HG02943 (cell line): ENCODE data around the gene CALML5.

Source experiments
- ATAC-seq: cut with Tn5 transposase; IDR thresholded peaks from one replicate; pipeline ENCODE4 v1.9.1; 2021; ENCODE audit warnings: mild to moderate bottlenecking, low read depth, moderate library complexity; ENCODE audit not compliant: unreplicated experiment

The CALML5 gene

DNA sequence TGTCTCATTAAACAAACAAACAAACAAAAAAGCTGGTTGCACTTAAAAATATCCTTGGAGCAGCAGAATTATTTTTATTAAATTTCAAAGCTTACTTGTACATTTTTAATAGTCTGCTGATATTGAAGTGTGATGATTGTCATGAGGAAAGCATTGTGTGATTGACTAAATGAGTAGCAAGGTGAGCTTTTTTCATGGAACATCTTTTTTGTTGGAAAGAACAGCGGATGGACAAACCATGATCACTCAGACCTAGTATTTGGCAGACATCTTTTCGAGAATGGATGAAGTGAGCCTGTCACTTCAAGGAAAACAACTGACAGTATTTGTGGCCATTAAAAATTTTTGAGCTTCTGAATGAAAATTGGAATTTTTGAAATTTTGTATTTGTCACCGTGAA lies 19.7 kb upstream of the CALML5 start:
- no peak for ATAC-seq

DNA sequence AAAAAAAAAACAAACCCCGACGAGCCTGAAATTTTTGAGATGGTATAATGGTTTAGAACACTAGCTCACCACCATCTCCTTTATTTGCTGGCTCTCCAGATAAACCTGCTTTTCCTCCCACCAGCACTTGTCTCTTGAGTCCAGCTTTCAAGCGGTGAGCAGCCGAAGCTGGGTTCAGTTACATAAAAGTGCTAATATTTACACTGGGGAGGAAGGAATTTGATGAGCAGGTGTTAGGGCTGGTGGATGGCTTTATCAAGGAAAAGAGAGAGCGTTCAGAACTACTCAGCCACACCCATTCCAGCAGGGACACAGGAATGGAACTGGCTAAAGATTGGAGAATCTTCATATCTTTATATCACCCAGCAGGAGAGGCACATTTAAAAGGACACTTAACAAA lies 18.8 kb upstream of the CALML5 start:
- no peak for ATAC-seq

DNA sequence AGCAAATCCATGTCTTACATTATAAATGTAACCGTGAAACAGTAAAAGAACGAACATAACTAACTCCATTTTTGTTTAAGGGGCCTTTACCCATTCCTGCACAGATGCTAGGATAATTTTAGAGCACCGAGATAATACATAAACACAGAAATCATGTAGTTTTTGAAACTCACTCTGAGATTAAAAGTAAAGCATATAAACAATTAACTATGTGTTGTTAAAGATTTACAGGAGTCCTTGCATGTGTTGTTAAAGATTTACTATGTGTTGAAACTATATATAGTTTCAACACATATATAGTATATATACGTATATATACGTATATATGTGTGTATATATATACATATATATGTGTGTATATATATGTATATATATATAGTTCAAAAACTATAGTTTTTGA lies 18.2 kb upstream of the CALML5 start:
- ATAC-seq = no peak

DNA sequence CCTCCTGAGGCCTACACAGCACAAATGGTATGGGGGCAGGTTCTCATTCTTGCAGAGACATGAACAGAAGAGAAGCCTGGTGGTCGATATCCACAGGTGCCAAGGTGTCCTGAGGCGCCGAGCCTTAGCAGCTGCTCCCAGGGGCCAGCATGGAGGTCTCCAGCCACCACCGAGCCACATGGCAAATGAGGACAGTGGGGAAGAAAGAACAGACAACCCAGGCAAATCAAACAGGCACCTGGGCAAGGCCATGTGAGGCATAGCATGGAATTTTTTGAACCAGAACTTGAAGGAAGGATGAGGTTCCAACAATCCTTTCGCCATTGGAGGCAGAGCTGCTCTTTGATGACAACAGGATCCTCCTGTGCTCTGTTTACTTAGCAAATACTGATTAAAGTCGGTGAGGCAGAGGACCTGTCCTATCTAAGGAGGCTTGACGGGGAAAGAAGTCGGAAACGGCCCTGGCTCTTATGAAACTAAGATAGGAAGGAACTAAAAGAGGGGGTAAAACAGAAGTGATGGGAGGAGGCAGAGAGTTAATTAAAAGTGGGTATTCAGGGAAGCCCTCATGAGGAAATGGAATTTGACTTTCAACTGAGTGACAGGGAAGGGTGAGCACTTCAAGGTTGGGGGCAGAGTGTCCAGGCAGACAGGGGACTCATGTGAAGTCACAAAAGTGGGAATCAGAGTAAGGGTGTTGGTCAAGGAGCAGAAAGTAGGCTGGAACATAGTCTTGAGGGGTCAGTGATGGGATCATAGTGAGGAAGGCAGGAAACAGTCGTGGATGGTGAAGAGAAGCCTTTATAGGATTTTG lies 16.8 kb upstream of the CALML5 start:
- no peak for ATAC-seq

DNA sequence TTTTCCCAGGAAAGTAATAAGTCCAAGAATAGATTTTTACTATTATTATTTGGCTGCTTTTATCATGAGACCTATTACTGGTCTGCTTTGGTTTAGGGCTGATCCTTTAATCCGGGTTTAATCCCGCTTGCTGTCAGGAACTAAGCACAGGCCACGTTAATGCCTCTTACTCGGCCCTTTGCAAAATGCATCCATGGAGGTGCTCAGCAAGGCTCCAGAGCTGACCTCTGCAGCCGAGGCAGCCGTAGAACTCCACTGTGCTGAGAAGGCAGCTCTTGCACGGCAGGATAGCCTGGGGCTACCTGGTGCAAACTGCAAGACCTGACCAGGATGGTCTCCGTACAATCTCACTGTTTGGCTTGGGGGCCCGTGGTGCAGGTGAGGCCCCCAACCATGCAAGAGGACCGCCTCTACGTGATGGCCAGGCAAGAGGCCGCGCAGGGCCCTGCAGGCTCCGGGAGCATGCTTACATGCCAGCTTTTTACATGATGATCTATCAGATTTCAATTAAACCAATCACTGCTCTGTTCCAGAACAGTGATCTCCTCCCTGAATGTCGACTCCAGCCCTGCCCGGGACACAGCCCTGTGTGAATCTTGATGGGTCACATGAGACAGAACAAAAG lies 15.0 kb upstream of the CALML5 start:
- no peak for ATAC-seq

DNA sequence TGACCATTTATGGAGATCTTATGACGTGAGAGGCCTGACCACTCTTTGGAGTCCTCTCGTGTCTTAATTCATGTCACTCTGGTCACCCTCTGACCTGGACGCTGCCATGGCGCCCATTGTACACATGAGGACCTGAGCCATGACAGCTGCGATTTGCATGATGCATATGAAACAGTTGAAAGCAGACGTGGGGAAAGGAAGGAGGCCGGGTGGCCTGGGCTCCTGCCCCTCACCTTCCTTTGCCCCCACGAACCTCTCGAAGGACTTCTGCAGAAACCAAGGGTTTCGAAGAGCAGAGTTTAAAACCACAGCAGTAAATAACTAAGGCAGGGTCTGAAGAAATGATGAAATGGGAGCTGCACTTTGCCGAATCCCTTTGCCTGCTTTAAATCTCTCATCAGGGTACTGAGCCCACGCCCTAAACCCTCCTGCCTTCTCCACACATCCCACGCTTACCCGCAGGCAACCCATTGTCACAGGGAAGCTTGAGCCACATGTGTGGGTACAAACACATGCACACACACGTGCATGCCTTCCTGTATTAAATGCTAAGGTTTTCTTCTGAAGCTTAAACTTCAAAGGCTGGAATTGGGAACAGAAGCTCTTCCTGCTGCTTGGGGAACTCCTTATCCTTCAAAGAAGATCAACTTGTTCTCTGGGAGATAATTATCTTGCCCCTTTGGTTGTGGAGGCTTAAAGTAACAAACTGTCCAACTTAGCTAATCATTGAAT lies 13.7 kb upstream of the CALML5 start:
- no peak for ATAC-seq

DNA sequence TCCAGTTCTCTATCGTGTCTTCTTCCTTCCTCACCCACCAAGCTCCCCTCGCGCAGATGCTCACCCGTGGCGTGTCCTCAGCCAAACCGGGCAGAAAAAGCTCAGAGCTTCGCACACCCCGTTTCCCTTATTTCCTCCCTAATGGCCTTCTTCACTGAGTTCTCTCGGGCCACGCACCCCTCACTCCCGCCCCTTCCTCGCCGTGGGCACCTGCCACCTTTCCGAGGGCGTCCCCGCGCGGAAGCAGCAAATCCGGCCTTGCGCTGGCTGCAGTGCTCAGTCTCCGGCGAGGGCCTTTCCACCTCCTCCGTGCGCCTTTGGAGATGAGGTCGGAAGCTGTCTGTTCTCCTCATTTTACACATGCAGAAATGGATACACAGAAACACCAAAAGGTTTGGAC lies 13.0 kb upstream of the CALML5 start:
- ATAC-seq = no peak

DNA sequence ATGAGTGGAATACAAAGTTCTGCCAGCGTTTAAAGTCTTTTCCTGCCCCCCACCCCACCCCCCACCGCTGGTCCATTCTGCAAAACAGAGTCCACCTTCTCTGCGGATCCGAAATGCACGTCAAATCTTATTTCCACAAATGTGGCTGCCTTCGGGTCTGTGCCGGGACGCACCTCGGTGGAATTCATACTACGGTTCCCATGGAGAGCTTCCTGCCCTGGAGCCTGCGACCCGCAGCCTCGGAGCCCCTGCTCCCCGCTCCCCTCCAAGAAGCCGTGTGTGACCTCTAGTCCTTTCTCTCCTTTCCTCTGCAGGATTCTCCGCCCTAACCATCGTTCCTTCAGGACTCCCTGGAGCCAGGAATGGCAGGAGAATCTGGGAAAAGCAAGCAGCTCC lies 12.5 kb upstream of the CALML5 start:
- no peak for ATAC-seq

DNA sequence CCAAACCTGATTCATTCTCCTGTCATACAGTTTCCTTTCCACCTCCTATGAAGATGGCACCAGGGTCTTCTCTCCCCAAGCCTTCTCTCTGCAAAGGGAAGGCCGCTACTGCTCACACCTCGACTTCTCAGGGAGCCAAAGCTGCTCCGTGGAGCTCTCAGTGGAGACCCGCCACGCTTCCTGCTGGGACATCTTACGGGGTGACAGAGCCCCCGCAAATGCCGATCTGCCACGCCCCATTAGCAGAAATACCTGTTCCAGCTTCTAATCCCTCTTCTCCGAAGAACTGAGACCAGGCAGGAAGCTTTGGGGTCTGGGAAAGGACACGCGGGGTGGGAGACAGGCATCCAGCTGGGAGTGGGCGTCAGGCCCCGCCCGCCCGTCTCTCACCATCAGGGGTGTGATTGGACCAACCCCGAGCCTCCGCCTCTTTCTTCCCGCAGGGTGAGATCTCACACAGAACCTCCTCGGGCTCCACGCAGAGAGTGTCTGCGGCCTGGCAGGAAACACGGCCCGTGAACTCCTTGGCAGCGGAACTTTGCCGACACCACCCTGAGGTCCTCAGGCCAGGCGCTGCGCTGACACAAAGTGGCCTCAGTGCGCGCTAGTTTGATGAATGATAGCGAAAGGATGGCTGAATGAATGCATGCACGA lies 12.0 kb upstream of the CALML5 start:
- no peak for ATAC-seq

DNA sequence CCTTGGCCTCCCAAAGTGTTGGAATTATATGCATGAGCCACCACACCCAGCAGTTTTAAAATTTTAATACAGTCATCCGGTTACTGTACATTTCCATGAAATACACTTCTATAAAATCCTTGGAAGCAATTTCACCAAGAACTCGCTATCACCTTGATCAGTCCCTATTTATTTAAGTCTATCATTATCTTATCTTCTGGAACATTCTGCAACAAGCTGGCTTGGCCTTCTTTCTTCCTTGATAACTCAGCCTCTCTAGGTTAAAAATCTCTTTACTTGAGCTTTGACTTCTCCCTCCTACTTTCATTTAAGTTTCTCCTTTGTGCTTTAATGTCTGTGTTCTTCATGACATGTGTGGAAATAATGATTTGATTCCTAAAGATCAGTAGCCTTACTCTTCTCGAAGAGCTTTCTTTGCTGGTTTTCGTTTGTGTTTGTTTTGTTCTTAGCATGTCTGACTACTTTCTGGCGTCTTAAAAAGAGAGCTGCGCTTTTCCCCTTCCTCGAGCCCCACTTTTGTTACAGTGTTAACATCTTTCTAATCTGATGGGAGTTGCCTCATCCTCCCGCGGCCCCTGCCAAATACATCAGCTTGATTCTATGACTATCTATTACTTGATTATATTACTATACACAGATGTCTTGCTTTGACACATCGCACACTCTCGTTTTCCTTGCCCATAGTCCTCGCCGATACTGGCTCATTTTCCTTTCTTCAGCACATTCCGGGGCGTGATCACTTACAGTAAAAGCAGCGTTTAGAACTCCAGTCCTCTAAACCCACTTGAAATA lies 11.1 kb upstream of the CALML5 start:
- no peak for ATAC-seq

DNA sequence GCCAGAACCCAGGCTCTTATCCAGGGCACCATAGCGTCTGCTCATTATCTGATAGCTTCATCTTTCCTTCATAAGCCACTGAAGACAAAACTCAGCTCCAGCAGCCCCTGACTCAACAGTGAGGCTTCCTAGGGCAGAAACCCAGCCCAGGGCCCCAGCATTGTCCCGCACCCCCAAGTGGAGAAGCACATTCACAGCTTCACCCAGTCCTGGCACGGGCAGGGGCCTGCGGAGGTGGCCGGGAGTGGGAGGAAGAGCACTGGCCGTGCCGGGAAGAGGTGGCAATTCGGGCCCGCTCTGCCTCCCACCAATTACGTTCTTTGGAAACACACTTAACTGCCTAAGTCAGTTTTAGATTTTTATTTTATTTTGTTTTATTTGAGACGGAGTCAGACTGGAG lies 10.3 kb upstream of the CALML5 start:
- ATAC-seq = no peak

DNA sequence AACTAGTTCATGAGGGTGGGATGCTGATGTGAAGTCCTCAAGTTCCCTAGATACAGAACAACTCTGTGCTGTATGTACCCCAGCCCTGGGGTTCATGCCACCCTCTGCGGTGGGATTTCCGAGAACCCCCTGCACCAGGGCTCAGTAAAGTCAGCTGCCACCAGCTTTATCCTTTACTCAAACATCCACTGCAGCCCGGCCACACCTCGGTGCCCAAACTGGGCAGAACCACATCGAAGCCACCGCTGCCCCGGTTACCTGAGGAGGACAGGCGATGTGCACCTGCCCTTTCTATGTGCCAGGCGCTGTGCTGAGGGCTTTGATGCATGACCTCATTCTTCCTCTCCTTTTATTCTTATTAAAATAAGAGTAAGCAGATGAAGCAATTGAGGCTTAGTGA lies 9.9 kb upstream of the CALML5 start:
- no peak for ATAC-seq

DNA sequence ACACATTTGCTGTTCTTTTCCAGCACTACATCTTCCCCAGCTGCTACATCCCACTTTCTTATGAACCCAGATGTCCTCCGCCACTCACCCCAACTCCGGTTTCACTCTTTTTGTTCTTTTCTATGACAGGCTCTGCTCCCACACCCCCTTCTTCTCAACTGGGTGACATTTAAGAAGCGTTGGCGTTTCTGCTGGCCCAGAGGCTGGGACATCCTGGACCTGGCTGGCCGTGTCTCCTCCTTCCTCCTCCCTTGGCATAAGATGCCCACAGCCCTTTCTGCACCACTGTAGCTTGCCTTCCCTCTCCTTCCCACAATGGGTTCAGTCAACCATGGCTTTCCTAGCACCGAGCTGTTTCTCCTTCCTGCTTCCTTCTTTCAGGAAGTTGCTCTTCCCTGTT lies 9.4 kb upstream of the CALML5 start:
- ATAC-seq = no peak

DNA sequence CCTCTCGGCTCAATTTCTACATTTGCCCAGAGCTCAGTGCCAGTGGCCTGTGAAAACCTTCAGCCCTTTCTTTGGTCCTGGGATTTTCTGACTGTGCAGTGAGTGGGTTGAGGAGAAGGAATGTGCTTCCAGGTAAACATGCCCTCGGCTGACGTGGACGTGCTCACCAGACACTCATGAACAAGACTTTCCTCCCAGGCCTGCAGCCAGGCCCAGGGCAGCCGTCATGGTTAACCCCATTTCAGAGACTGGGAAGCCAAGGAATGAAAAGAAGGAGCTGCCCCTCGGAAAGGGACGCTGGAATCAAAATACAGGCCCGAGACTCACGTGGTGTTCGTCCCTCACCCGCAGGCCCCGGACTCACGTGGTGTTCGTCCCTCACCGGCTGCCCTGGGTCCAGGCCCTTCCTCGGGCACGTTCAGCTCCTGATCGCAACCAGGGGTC lies 8.8 kb upstream of the CALML5 start:
- no peak for ATAC-seq

DNA sequence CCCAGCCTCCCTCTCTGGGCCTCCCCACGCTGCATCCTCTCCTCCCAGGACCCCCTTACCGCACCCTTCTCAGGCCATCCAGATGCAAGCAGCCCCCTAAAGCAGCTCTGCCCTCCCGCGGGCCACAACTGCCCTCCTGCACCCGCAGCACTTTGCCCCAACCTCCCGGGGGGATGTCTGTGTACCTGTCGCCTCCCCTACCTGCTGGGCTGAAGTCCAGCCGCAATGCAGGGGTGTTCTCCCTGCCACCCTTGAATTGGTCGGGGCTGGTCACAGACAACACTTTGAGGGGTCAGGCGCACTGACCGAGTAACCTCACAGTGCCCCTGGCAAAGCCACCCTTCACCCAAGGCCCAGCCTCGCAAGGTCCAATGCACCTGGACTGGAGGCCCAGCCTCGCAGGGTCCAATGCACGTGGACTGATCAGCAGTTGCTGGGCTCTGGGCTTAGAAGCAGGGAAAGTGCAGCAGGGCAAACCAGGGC lies 8.3 kb upstream of the CALML5 start:
- no peak for ATAC-seq

DNA sequence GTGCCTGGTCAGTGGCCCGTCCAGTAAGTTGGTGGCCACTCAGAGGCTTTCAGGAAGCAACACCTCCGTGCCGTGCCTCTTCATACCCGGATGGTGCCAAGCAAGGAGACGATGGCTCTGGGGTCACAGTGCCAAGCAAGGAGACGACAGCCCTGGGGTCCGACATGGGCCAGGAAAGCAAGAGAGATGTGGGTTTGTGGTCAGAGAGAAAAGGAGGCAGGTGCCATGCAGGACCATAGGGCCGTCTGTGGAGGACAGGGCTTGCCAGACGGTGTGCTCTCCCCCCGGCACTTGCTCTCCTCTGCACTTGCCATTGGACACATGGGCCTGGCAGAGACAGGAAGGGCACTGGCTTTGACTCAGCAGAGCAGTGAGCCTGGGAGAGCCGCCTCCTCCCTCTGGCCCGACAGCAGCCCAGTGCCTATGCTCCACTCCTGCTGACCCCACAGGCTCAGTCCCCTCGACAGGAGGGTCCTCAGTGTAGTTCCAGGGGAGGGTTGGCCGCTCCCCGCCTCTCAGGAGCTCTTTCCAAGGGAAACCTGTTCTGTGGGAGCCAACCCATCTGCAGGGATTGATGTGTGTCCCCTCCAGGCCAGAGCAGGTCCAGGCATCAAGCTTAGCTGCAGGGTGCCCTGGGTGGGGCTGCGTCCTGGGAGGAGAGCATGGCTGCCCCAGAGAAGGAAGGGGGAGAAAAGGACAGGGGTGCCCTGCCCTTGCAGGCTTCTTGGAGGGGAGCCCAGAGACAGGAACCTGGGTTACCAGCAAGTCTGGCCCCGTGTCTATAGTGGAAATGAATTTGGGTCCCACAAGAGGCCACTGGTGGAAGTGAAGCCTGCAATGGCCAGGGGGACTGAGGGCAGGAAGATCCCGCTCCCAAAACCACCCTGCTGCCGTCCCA lies 7.6 kb upstream of the CALML5 start:
- ATAC-seq = no peak

DNA sequence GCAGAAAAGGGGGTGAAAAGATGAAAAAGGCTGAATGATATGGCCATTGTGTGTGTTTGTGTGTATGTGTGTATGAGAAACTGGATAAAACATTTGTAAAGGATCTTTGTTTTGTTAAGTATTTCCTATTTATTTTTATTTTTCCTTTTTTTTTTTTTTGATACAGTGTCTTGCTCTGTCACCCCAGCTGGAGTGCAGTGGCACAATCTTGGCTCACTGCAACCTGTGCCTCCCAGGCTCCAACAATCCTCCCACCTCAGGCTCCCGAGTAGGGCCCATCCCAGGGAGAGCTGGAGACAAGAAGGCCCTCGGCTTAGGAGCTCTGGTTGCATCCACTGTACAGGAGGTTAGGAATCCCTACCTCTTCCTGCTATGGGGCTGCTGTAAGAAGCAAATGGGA lies 6.9 kb upstream of the CALML5 start:
- no peak for ATAC-seq

DNA sequence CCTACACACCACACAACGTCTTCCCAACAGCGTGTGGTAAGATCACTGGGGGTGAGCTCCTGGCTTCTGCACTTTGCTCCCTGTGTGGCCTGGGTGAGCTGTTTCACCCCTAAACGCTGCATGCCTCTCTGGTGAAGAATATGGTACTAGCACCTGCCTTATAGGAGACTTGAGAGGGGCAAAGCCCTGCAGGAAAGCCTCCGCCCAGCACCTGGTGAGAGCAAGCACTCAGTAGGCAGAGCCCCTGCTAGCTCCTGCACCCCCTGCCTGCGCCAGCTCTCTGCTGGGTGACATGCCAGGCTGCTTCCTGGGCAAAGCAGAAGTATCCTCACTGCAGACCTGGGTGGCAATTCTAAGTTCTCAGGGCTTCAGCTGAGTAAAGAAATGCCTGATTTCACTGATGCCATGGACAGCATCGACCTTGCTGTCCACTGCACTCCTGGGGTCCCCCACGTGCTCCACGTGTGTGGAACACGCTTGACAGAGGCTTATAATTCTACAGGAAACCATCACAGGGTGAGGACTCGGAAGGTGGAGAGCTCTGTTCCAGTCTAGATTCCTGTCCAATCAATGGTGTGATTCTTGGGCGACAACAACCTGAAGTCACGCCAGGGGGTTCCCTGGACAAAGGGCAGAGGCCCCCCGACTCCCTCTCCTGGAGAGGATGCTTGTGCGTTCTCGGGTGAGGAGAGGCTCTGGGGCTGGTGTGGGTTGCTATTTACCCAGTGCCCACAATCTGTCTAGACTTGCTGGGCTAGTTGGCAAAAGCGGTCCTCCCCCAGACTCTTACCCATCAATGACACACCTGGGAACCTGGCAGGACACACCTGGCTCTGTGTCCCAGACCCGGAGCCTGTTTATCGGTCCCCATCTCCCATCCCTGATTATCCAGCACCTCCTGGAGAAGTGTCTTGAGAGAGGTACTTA lies 5.0 kb upstream of the CALML5 start:
- ATAC-seq = no peak
